Ishikawa (cell line): Measurements from ENCODE around the gene SIGLEC1.
A peak's percentile ranks its signal among the peaks of the same experiment; 100 is the strongest.

ENCODE experiments used
- CEBPB ChIP-seq: IDR thresholded peaks from 2 replicates; pipeline ENCODE4 v1.6.1; 2012
- CREB1 ChIP-seq: IDR thresholded peaks from 2 replicates; pipeline ENCODE4 v1.6.1; 2012; ENCODE audit warnings: low read depth
- EGR1 ChIP-seq: IDR thresholded peaks from 2 replicates; pipeline ENCODE4 v1.6.1; 2012
- EP300 ChIP-seq: IDR thresholded peaks from 2 replicates; pipeline ENCODE4 v1.6.1; 2012; ENCODE audit warnings: borderline replicate concordance
- FOXM1 ChIP-seq: IDR thresholded peaks from 2 replicates; pipeline ENCODE4 v1.6.1; 2012; ENCODE audit warnings: low read depth, borderline replicate concordance
- NFIC ChIP-seq: IDR thresholded peaks from 2 replicates; pipeline ENCODE4 v1.6.1; 2012
- RAD21 ChIP-seq: IDR thresholded peaks from 2 replicates; pipeline ENCODE4 v1.6.1; 2012; ENCODE audit warnings: low read depth
- TAF1 ChIP-seq: IDR thresholded peaks from 2 replicates; pipeline ENCODE4 v1.6.1; 2012; ENCODE audit warnings: low read depth, mild to moderate bottlenecking
- TCF12 ChIP-seq: IDR thresholded peaks from 2 replicates; pipeline ENCODE4 v1.6.1; 2012; ENCODE audit warnings: low read depth
- TEAD4 ChIP-seq: IDR thresholded peaks from 2 replicates; pipeline ENCODE4 v1.6.1; 2012
- YY1 ChIP-seq: IDR thresholded peaks from 2 replicates; pipeline ENCODE4 v1.6.1; 2012; ENCODE audit warnings: low read depth
- ZBTB7A ChIP-seq: IDR thresholded peaks from 2 replicates; pipeline ENCODE4 v1.6.1; 2012; ENCODE audit warnings: low read depth
- TF ChIP-seq, protein P1 (sequence below): IDR thresholded peaks from 2 replicates; pipeline ENCODE4 v1.6.1; 2012
- TF ChIP-seq, protein P2 (sequence below): IDR thresholded peaks from 2 replicates; pipeline ENCODE4 v1.6.1; 2012; ENCODE audit warnings: low read depth, mild to moderate bottlenecking
- TF ChIP-seq, protein P3 (sequence below): IDR thresholded peaks from 2 replicates; pipeline ENCODE4 v1.6.1; 2012

Gene SIGLEC1

DNA sequence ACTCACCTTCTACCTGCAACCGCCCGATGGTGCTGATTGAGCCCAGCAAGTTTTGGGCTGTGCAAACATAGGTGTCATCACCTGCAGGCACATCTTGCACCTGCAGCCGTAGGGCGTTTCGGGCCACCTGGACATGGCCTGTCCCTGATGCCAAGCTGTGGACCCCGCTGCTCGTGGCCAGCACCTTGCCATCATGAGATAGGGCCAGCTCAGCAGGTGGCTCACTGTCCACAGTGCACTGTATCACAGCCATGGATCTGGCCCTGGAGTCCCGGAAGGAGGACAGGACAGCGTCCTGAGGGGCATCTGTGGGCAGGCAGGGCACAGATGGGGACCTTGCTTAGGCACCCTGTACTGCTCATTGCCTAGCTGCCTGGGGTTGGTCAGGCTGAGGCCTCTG lies 20.5 kb downstream of the SIGLEC1 start:
- TF ChIP-seq FOXM1 (no peak), NFIC (no peak), CREB1 (no peak), EGR1 (no peak), ZBTB7A (no peak), TEAD4 (no peak), EP300 (no peak), TCF12 (no peak), YY1 (no peak), RAD21 (no peak), TAF1 (no peak), CEBPB (no peak)
- TF ChIP-seq, protein P1, sequence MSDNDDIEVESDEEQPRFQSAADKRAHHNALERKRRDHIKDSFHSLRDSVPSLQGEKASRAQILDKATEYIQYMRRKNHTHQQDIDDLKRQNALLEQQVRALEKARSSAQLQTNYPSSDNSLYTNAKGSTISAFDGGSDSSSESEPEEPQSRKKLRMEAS = no peak
- TF ChIP-seq, protein P2, sequence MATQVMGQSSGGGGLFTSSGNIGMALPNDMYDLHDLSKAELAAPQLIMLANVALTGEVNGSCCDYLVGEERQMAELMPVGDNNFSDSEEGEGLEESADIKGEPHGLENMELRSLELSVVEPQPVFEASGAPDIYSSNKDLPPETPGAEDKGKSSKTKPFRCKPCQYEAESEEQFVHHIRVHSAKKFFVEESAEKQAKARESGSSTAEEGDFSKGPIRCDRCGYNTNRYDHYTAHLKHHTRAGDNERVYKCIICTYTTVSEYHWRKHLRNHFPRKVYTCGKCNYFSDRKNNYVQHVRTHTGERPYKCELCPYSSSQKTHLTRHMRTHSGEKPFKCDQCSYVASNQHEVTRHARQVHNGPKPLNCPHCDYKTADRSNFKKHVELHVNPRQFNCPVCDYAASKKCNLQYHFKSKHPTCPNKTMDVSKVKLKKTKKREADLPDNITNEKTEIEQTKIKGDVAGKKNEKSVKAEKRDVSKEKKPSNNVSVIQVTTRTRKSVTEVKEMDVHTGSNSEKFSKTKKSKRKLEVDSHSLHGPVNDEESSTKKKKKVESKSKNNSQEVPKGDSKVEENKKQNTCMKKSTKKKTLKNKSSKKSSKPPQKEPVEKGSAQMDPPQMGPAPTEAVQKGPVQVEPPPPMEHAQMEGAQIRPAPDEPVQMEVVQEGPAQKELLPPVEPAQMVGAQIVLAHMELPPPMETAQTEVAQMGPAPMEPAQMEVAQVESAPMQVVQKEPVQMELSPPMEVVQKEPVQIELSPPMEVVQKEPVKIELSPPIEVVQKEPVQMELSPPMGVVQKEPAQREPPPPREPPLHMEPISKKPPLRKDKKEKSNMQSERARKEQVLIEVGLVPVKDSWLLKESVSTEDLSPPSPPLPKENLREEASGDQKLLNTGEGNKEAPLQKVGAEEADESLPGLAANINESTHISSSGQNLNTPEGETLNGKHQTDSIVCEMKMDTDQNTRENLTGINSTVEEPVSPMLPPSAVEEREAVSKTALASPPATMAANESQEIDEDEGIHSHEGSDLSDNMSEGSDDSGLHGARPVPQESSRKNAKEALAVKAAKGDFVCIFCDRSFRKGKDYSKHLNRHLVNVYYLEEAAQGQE = no peak
- TF ChIP-seq, protein P3, sequence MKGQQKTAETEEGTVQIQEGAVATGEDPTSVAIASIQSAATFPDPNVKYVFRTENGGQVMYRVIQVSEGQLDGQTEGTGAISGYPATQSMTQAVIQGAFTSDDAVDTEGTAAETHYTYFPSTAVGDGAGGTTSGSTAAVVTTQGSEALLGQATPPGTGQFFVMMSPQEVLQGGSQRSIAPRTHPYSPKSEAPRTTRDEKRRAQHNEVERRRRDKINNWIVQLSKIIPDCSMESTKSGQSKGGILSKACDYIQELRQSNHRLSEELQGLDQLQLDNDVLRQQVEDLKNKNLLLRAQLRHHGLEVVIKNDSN = no peak

DNA sequence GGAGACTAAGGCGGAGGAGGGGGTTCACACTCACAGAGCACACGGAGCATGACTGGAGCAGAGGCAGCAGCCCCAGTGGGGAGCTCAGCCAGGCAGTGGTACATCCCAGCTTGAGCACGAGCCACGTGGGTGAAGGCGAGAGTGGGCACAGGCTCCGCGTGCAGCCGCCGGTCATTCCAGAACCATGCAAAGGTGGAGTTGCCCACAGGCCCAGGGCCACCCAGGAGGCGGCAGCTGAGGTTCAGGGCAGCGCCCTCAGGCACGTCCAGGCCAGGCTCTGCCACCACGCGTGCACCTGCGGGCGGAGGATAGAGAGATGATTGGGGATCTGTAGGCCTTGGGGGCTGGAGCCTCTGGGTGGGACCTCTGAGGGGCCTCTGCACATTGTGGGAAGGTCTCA lies 21.1 kb downstream of the SIGLEC1 start:
- TF ChIP-seq CREB1 (no peak), RAD21 (no peak), ZBTB7A (no peak), TEAD4 (no peak), EGR1 (no peak)
- TF ChIP-seq, protein P3 = no peak

DNA sequence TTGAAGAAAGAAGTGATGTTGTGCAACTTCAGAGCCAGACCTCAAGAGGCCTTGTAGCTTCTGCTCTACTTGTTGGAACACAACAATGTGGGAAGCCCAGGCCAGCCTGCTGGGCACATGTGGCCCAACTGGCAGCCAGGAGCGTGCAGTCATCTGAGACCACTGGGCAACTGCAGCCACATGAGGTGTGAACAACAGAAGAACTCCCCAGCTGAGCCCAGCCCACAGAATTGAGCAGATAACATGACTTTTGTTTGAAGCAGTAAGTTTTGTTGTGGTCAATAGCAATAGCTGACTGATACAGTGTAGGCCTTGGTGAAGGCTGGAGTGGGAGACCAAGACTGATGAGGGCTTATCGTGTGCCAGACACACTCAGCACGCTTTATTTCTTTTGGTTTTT lies 22.0 kb downstream of the SIGLEC1 start:
- TF ChIP-seq TAF1 = no peak
- no peak for TF ChIP-seq TCF12

DNA sequence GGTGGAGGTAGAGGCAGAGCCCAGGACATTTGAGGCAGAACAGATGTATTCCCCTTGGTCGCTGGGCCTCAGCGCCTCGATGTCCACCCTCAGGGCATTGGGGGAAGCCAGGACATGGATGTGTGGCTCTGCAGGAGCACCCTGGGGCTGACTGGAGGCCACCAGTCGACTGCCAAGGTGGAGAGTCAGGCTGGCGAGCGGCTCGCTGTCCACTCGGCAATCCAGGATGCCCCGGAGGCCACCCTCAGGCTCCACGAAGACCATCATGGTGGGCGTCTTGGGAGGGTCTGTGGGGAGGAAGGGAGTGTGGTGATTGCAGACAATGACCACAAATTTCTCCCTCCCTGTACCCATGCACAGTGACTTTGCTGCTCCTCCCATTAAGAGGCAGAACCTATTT lies 22.4 kb downstream of the SIGLEC1 start:
- TF ChIP-seq TAF1 (no peak), TEAD4 (no peak), YY1 (no peak), FOXM1 (no peak)

DNA sequence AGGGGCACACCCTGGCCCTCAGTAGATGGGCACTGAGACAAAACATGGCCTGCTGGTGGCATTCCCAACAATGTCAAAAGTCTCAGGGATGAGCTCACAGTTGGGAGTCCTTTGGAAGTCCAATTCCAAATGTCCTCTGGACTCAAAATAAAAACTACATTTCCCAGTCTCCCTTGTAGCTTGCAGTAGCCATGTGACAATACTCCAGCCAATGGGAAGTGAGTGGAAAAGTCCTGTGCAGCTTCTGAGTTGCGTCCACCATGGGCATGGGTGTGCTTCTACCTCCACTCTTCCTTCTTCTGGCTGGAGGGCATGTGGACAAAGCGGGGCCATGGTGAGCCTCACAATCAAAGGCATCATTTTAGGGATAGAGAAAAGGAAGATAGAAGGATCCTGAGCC lies 24.7 kb downstream of the SIGLEC1 start:
- 0 out of 2 replicates have a peak, but pooled peaks have one; percentile 59 for TF ChIP-seq YY1
- TF ChIP-seq, protein P3 = peak; percentile 97
- no peak for TF ChIP-seq EGR1

DNA sequence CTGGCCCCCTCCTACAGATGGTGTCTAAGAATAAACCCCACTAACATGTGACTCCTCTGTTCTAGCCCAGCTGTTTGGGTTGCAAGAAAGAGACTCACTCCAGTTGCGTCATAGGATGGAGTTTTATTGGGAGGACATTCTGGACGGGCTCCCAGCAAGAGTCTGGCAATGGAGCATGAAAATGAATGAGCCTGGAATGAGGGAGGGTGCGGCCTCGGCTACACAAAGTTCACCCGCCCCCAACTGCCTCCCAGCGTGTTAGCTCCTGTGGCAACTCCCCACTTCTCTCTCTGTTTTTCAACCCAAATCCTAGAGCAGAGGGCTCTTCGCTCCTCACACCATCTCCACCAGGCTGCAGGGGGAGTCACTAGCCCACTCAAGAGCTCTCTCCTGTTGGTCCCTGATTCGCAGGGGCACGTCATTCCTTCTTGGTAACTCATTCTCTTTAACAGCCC lies 25.5 kb downstream of the SIGLEC1 start:
- TF ChIP-seq RAD21 (no peak; the same call in 1 of the 2 replicates), CEBPB (peak; percentile 96), TCF12 (peak; percentile 59), ZBTB7A (0 out of 2 replicates have a peak, but pooled peaks have one; percentile 32), TAF1 (no peak), EP300 (peak; percentile 53; the same call in 1 of the 2 replicates), FOXM1 (no peak), YY1 (0 out of 2 replicates have a peak, but pooled peaks have one; percentile 36), EGR1 (no peak), TEAD4 (peak; percentile 74), CREB1 (no peak), NFIC (peak; percentile 71)
- TF ChIP-seq, protein P3 = 0 out of 2 replicates have a peak, but pooled peaks have one; percentile 48
- TF ChIP-seq, protein P1 = peak; percentile 45
- TF ChIP-seq, protein P2 = no peak
